NCI-H774 (cell line): Measurements from ENCODE around the gene CHFR.
"Not testable (repeated sequence)": the region's sequence is repeated elsewhere in the genome, so short reads cannot be mapped to it uniquely, and the experiment has no call there.

Experiments
- DNase-seq: peaks from one replicate; lab custom pipeline; 2025; lab: John Stamatoyannopoulos, UW

CHFR gene, protein sequence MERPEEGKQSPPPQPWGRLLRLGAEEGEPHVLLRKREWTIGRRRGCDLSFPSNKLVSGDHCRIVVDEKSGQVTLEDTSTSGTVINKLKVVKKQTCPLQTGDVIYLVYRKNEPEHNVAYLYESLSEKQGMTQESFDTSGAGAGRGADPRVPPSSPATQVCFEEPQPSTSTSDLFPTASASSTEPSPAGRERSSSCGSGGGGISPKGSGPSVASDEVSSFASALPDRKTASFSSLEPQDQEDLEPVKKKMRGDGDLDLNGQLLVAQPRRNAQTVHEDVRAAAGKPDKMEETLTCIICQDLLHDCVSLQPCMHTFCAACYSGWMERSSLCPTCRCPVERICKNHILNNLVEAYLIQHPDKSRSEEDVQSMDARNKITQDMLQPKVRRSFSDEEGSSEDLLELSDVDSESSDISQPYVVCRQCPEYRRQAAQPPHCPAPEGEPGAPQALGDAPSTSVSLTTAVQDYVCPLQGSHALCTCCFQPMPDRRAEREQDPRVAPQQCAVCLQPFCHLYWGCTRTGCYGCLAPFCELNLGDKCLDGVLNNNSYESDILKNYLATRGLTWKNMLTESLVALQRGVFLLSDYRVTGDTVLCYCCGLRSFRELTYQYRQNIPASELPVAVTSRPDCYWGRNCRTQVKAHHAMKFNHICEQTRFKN

DNA sequence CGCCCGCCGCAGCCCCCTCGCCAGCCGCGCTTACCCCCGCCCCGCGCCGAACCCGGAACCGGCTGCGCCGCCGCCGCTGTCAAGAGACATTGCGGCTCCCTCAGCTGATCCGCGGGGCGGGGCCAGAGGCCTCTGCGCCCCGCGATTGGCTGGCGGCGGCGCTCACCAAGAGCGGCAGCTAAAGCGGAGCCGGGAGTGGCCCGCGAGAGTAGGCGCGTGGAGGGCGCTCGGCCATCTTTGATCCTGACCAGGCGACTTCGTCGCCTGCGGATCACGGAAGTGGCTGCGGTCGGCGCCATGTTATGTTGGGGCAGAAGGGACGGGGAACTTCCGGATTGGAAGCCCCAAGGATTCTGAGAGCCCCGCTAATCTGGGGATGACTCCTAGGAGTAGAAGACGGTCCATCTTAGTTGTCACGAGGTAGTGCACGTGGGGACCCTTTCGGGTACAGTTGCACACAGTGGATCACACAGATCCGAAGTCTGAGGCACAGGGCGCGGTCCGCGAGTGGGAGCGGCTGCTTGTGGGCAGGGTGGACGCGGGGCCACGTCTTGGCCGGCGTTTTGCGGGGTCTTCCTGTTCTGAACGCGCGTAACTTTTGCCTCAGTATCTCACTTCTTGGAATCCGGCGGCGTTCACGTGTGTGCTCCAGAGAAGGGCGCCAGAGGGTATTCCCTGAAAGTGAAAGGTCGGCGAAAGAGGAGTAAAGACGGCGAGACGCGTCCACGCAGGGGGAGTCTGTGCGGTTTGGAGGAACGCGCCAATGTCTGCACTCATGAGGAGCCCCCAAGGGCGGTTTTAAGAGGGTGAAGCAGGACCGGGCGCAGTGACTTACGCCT is at the start of gene CHFR:
Gene CHFR, minus strand, starts transcription at position 93 of the 839 bp plus-strand sequence. CDS start 277 bp downstream, outside the sequence.
- DNase-seq, result peak; percentile 99

DNA sequence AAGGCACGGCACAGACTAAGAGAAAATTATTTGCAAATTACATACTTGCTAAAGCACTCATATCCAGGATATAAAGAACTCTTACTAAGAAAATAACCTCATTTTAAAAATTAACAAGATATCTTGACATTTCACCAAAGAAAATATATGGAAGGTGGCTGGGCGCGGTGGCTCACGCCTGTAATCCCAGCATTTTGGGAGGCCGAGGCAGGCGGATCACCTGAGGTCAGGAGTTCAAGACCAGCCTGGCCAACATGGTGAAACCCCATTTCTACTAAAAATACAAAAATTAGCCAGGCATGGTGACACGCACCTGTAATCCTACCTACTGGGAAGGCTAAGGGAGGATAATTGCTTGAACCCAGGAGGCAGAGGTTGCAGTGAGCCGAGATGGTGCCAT is 49.5 kb upstream of the CHFR start:
- DNase-seq, result not testable (repeated sequence)

DNA sequence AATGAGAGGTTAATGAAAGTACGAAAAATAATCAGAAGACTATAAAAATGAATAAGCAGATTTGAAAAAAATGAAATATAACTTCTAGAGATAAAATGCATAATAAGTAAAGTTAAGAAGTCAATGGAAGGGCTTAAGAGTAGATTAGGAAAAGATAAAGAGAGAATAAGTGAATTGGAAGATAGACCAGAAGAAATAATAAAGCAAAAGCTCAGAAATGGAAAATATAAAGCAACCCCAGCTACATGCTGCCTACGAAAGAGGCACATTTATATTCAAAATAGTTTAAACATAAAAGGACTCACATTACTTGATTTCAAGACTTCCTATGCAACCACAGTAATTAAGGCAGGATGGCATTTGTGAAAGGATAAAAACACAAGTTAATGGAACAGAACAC is 48.8 kb upstream of the CHFR start:
- no peak for DNase-seq

DNA sequence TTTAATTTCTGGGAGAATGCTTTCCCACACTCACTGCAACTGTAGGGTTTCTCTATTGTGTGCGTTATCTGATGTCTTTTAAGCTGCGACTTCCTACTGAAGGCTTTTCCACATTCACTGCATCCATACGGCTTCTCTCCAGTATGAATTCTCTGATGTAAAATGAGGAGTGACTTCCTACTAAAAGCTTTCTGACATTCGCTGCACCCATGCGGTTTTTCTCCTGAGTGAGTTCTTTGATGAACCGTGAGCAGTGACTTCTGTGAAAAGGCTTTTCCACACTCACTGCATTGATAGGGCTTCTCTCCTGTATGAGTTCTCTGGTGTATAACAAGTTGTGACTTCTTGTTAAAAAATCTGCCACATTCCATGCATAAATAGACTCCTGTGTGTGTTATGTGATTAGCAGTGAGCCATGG is 39.0 kb upstream of the CHFR start:
- no peak for DNase-seq

DNA sequence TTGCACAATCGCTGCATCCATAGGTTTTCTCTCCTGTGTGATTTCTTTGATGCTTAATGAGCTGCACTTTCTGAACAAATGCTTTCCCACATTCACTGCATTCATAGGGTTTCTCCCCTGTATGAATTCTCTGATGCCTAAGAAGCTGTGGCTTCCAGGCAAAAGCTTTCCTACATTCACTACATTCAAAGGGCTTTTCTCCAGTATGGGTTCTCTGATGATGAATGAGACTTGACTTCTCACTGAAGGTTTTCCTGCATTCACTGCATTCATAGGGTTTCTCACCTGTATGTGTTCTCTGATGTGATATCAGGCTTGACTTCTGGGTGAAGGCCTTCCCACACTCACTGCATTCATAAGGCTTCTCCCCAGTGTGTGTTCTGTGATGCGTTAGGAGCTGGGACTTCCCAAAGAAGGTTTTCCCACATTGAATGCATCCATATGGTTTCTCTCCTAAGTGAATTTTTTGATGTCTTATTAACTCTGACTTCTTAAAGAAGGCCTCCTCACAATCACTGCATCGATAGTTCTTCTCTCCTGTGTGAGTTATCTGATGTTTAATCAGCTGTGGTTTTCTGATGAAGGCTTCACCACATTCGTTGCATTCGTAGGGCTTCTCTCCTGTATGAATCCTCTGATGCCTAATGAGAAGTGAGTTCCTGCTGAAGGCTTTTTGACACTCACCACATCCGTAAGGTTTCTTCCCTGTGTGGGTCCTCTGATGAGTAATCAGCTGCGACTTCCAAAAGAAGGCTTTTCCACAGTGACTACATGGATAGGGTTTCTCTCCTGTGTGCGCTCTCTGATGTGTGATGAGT is 38.4 kb upstream of the CHFR start:
- DNase-seq, result no peak

DNA sequence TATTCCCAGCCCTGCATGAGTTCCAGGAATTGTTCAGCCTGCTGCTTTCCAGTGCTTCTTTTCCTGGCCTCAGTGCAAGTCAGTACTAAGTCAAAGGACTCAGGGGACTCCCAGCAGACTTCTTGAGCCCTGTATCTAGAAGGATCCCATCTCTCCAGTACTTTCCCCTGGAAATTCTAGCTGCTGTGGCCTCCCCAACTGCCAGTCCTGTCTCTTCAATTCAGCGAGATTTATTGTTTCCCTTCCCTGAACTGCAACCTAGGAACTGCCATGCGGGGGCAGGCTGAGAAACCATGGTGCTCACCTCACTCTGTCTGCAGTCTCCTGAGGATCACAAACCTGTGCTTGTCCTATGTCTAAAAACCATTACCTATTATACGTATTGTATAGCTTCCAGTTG is 37.0 kb upstream of the CHFR start:
- DNase-seq, result no peak

DNA sequence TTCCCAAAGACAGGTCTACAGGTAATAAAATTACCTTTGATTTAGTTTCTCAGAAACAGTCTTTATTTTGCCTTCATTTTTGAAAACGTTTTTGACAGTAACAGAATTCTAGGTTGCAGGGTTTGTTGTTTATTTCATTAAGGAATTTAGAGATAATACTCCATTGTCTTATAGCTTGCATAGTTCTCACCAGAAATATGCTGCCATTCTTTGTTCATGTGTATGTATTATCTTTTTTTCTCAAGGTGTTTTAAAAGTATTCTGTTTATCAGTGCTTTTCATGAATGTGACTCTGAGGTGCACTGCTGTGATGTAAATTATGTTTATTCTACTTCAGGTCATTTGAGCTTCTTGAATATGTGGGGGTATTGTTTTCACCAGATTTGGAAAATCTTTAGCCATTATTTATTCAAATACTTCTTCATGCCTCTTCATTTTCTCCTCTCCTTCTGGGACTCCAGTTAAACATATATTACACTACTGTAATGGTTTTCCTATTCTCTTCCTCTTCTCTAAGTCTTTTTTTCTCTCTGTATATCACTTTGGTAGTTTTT is 36.0 kb upstream of the CHFR start:
- no peak for DNase-seq

DNA sequence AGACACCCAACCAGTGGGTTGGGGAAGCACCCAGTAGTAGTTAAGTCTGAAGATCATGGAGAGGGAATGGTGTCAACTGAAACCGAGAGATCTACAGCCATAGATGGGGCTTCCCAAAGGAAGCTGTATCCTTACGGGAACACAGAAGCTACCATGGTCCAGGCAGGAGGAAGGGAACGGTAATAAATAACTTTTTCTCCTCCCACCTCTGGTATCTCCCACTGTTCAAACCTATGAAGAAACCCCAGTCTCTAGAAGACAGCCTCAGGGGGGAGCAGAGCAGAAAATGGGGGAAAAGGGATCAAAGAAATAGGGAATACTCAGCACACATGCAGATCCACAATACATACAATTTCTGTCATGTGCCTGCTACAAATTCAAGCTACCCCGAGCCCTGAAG is 35.3 kb upstream of the CHFR start:
- DNase-seq, result no peak

DNA sequence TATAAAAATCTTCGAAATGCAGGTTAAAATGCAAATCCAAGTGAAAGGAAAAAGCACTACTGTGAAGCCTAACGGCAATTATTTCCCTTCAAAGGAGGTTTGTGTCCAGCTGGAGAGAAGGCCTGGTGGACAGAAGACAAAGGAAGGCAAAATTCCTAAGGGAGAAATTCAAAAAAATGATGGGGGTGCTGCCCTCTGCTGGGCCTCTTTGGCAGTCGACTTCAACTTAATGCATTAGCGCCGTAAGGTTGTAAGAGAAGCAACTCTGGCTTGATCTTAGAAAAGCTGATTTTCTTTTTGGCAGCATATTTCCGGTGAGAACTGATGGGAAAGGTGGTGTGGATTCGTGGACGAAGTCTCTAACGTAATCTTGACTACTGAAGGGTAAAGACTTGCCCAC is 34.3 kb upstream of the CHFR start:
- DNase-seq, result no peak

DNA sequence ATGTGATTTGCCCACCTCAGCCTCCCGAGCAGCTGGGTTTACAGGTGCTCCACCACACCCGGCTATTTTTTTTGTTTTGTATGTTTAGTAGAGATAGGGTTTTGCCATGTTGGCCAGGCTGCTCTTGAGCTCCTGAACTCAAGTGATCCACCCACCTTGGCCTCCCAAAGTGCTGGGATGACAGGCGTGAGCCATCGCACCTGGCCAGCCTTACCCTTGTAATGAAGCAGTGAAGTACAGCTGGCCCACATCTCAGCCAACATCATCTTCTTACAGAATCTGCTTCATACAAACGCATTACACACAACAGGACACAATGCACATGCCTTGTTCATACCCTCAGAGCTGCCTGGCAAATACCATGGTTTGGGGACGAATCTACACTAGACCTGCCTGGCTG is 31.3 kb upstream of the CHFR start:
- DNase-seq, result no peak

DNA sequence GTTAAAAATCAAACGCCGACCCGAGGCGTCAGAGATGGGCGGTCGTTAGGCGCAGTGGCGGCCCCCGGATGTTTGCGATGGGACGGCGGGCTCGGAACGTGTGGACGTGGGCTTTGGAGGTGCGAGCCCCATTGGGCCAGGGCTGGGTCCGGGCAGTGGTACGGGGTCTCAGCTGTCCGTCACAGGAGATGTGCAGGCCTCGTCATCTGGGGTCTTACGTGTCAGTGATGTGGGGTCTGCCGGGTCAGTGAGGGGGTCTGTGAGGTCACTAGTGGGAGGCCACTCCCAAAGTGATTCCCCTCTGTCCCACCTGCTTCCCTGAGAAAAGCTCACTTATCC is 21.6 kb upstream of the CHFR start:
- DNase-seq, result no peak

DNA sequence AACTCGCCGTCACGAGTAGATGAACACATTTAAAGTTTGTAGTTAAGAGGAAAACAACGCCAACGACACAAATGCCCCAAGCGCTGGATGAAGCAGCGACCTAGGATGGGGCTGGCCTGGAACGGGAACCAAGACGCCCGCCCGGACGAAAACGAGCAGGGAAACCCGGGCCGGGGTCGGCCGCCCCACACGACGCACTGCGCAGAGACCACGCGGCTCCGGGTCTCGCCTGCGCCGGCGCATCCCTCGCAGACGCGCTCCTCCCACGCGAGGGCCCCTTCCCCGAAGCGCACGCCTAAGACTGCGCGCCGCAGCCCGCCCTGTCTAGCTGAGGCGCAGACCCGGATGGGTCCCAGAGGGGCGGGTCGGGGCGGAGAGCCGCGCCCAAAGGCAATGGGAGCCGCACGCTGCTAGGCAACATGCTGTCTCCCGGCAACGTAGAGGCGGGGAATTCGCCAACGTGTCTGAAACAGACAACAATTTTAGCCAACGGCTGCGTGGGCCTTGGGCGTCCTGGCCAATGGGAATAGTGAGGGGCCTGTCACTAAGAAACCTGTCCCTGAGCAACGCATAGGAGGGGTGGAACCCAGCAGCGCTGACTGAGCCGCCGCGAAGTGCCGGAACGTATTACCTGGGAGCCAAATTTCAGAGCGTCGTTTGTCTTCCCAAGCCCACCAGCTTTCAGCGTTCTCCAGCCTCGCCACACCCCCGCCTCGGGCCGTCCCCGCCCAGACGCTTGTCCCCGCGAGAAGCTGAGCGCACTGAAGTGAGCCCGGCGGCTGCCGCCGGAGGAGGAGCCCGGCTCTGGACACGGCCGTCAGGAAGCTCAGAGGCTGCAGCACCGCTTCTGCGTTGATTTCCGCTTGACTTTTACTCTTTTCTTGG is 21.0 kb upstream of the CHFR start:
- peak; percentile 96 for DNase-seq

DNA sequence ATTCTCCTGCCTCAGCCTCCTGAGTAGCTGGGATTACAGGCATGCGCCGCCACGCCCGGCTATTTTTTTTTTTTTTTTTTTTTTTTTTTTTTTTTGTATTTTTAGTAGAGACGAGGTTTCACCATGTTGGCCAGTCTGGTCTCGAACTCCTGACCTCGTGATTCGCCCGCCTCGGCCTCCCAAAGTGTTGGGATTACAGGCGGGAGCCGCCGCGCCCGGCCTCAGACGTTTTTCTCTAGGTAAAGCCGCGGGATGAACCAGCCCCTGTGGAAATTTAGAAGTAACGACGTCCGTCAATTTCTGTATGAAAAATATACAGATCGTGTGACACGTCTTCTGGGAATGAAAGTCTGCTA is 20.4 kb upstream of the CHFR start:
- DNase-seq, result not testable (repeated sequence)

DNA sequence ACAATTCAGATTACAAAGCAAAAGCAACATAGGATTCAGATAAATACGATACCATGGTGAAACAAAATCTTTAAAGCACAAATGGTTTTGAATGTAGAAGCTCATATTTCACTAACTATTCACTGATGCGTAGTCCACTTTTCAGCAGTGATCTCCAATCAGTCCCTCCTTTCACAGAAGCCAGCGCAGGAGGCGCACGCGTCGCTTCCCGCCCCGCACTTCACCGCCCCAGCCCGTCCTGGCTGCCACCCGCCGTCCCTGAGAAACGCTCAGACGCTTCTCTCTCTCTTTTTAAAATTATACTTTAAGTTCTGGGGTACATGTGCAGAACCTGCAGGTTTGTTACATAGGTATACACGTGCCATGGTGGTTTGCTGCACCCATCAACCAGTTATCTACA is 19.8 kb upstream of the CHFR start:
- DNase-seq, result no peak

DNA sequence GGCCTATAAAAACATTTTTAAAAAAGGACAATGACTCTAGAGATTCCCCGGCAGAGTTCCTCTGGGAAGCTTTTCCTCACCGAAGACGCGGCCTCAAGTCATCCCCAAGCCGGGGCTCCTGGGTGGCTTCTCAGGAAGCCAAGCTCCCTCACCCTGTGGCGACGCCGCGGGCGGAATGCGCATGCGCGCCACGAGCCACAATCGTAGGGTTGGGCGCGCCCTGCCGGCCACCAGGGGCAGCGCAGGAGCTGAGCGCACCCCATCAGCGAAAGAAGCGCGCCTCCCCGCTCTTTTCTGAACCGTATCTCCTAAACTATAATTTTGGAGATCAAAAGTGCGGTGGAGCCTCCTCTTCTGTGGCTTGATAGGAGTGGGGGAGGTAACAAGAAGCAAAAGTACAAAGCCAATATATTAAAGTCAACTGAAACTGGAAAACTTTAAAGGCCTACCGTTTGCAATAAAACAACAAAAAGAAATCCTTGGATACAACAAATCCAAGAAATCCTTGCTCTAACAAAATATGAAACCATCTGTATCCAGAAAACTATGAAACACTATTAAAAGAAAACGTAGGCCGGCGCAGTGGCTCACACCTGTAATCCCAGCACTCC is 17.4 kb upstream of the CHFR start:
- DNase-seq, result no peak

DNA sequence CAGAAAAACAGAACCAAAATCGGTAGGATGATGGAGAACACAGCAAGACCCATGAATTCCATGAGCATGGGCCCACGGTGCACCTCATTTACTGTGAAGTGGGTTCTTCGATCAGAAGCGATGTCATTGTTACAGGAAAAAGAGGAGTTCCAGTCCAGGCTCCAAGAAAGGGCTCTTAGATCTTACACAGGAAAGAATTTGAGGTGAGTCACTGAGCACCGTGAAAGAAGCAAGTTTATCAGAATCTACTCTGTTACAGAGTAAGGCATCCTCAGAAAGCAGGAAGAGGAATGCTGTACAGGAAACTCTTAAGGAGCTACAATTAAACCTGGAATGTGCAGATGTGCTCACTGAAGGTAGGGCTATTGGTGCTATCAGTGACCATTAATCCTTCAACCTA is 11.6 kb upstream of the CHFR start:
- no peak for DNase-seq

DNA sequence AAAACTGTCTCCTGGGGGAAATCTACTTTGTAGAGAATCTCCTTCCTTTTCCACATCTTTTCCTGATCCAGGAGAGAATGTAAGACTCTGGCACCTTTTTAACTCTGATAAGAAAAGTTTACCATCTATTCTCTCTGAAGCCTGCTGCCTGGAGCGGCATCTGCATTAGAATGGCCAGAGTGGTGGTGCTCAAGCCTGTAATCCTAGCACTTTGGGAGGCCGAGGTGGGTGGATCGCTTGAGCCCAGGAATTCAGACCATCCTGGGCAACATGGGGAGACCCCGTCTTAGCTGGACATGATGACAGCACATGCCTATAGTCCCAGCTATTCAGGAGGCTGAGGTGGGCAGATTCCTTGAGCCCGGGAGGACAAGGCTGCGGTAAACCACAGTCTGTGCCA is 1.4 kb upstream of the CHFR start:
- no peak for DNase-seq

DNA sequence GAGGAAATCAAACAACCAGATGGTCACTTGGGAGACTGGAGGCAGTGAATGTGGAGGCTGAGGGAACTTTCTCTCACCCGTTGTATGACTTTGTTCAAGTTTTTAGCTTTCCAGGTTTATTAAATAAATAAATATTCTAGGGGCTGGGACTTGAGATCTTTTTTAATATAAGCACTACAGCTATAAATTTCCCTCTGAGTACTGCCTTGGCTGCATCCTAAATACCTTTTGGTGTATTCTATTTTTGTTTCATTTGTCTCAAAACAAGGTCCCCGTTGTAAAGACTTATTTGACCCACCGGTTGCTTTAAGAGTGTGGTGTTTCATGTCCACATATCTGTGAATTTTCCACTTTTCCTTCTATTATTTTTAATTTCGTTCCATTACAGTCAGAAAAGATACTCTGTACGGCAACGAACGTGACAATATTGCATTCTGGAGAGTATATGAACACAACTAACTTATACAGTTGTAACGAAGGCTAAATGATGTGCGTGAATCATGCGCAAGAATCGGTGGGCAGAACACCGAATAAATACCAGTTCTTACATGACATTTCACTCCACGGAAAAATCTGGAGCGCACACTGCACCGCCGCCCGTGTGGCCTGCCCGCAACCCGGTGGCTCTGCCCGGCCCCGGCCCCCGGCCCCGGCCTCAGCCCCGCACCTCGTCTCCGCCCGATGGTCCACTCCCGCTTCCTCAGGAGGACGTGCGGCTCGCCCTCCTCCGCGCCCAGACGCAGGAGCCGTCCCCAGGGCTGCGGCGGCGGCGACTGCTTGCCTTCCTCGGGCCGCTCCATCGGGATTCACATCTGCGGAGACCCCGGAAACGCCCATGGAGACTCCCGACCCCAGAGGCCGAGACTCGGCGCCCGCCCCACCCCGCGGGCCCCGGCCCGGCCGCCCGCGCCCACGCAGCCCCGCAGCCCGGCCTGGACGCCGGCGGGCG is 602 bp downstream of the CHFR start:
- DNase-seq, result peak; percentile 30

DNA sequence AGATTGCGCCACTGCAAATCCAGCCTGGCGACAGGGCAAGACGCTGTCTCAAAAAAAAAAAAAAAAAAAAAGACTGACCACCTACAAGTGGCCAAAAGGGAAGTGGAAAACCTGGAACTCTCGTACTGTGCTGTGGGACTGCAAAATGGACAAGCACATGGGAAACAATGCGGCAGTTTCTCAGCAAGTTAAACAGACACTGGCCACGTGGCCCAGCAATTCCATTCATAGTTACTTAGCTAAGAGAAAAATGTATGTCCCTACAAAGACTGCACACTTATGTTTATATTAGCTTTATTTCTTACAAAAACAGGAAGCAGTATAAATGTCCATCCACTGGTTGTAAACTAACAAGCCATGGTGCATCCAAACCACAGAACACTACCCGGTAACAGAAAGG is 5.6 kb downstream of the CHFR start:
- no peak for DNase-seq
